SK-N-DZ (cell line): ENCODE data around the gene SLC27A5. TPM values are rescaled to one million over a fixed set of nuclear protein-coding genes. Genes with fewer than 3 reads are reported as not detected.
A peak's percentile ranks its signal among the peaks of the same experiment; 100 is the strongest.

ENCODE experiments used
- DNase-seq: peaks from one replicate; pipeline ENCODE4 v3.0.0-alpha.2; 2015; ENCODE audit warnings: low spot score
- polyA plus RNA-seq, 2 experiments: library from polyadenylated mRNA; depleted of rRNA; stranded (reverse); fragments of >200 nt; gene quantifications; 2 replicates each; pipeline ENCODE4 v1.2.3, GENCODE V29; 2014

SLC27A5 gene
- polyA plus RNA-seq (2014; cell fraction: cytosol; rRNA removed): 11.3 and 16.1 TPM in 2 replicates
- 5.9 and 7.5 TPM in 2 replicates for polyA plus RNA-seq (2014; cell fraction: nucleus; rRNA removed)

GRCh38 chr19:58511353-58512208 lies at the start of gene SLC27A5:
TSS of gene SLC27A5 (minus strand) at chr19:58511992. CDS start at chr19:58511955, 37 bp downstream.
- no peak for DNase-seq

- no peak for DNase-seq
These were observed 49.1 kb upstream of the SLC27A5 start for GRCh38 chr19:58560921-58561320.

GRCh38 chr19:58560007-58560887 lies 48.5 kb upstream of the SLC27A5 start:
- no peak for DNase-seq

- peak; percentile 87 for DNase-seq
These were observed 47.6 kb upstream of the SLC27A5 start for GRCh38 chr19:58559275-58560006.

GRCh38 chr19:58558623-58559274 lies 47.0 kb upstream of the SLC27A5 start:
- DNase-seq: peak; percentile 94

GRCh38 chr19:58558066-58558622 lies 46.4 kb upstream of the SLC27A5 start, which contains the start of gene UBE2M:
TSS of gene UBE2M (minus strand) at chr19:58558611. CDS start at chr19:58558381, 230 bp downstream.
- DNase-seq: no peak

- DNase-seq: no peak
These were observed 45.7 kb upstream of the SLC27A5 start for GRCh38 chr19:58557221-58558065.

- no peak for DNase-seq
These were observed 44.9 kb upstream of the SLC27A5 start for GRCh38 chr19:58556622-58557220.

- no peak for DNase-seq
These were observed 44.3 kb upstream of the SLC27A5 start for GRCh38 chr19:58555920-58556621.

- no peak for DNase-seq
These were observed 43.6 kb upstream of the SLC27A5 start for GRCh38 chr19:58555369-58555885.

- peak; percentile 92 for DNase-seq
These were observed 42.9 kb upstream of the SLC27A5 start, which contains the start of gene CHMP2A for GRCh38 chr19:58554494-58555368. TSS of gene CHMP2A (minus strand) at chr19:58555105. CDS start at chr19:58554212, 893 bp downstream.

GRCh38 chr19:58553799-58554493 lies 42.2 kb upstream of the SLC27A5 start:
- DNase-seq: no peak

- no peak for DNase-seq
These were observed 40.9 kb upstream of the SLC27A5 start for GRCh38 chr19:58552655-58553054.

GRCh38 chr19:58551577-58552471 lies 40.0 kb upstream of the SLC27A5 start:
- no peak for DNase-seq

- no peak for DNase-seq
These were observed 39.3 kb upstream of the SLC27A5 start for GRCh38 chr19:58551123-58551497.
